Measurements from ENCODE around the gene KIF5B.

DNA sequence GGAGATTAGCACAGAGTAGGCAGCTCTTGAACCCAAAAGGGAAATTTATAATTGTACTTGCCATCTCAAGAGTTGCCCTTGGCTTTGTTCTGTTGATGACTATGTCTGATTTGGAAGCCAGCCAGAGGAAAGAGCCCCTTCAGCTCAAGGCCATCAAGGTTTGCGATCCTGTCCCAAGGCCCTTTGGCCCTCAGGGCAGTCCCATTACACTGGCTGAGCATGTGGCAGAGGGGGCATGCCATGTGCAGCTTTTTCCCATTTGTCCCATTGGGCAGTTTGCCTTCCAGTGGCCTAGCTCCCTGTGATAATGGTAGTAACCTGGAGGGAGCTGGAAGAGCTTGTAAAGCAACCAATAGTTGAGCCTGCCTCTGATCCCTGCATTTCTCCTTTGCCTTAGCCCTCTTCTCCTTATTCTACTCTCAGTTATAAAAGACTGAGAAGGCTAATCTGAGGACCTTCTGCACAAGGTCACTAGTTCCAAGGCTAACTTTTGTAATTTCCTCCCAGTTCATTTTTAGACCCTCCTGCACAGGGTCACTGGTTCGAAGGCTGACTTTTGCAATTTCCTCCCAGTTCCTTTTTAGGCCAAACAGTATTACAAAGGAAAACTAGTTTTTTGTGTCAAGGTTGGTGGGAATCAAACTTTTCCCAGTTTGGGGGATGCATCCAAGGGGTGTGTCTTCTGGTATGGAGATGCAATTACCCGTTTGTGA lies 96.6 kb downstream of the KIF5B start:
- TF ChIP-seq, protein P1, sequence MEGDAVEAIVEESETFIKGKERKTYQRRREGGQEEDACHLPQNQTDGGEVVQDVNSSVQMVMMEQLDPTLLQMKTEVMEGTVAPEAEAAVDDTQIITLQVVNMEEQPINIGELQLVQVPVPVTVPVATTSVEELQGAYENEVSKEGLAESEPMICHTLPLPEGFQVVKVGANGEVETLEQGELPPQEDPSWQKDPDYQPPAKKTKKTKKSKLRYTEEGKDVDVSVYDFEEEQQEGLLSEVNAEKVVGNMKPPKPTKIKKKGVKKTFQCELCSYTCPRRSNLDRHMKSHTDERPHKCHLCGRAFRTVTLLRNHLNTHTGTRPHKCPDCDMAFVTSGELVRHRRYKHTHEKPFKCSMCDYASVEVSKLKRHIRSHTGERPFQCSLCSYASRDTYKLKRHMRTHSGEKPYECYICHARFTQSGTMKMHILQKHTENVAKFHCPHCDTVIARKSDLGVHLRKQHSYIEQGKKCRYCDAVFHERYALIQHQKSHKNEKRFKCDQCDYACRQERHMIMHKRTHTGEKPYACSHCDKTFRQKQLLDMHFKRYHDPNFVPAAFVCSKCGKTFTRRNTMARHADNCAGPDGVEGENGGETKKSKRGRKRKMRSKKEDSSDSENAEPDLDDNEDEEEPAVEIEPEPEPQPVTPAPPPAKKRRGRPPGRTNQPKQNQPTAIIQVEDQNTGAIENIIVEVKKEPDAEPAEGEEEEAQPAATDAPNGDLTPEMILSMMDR (conservative IDR thresholded peaks at IDR 0.05; ENCODE audit: low read depth, low read length) = no peak
- TF ChIP-seq EZH2 (IDR thresholded peaks at IDR 0.05; ENCODE audit: low read length, unreplicated experiment) (no peak), EZH2phosphoT487 (IDR thresholded peaks at IDR 0.05; ENCODE audit: borderline replicate concordance, low read length) (no peak)

All from PC-3 (cell line).